ENCODE measurements around the gene XCL1. TPM values are rescaled to one million over a fixed set of nuclear protein-coding genes. Genes with fewer than 3 reads are reported as not detected.

XCL1 gene
- total and polyA plus RNA-seq, 2 donors (not counting 3 experiments of a cell fraction or from before 2014, with no cell fraction given) = not detected

GRCh38 chr1:168581817-168582572 is 5.6 kb downstream of the XCL1 start:
- DNase-seq (ENCODE audit: low read depth, low spot score) (no peak), FAIRE-seq (no peak)
- Histone ChIP-seq H3K27me3 (ENCODE audit: control insufficient read depth in 2 of 2, insufficient read depth in 2 of 2, low read length in 2 of 2) (peaks cover 0 to 5% of the 10 kb centered on the region in 2 experiments), H2AFZ (ENCODE audit: low read depth, low read length) (no peak overlapping the region), H3K9me1 (replicated peaks; ENCODE audit: control insufficient read depth, extremely low read depth, insufficient read depth, low read length) (no peaks in the 10 kb centered on the region), H4K20me1 (replicated peaks; ENCODE audit: control insufficient read depth, extremely low read depth, insufficient read depth, low read length) (no peaks in the 10 kb centered on the region), H3K27ac (ENCODE audit: insufficient read depth, low read depth, low read length) (no peak overlapping the region), H3K4me3 (replicated peaks in 1 of 3; ENCODE audit: insufficient read depth in 1 of 3, low read depth in 1 of 3, low read length in 3 of 3) (no peak overlapping the region), H3K4me1 (ENCODE audit: control insufficient read depth, extremely low read depth, insufficient read depth, low read length) (no peaks in the 10 kb centered on the region), H3K79me2 (ENCODE audit: control insufficient read depth, insufficient read depth, low read length) (no peaks in the 10 kb centered on the region), H3K4me2 (ENCODE audit: insufficient read depth, low read length) (no peak overlapping the region), H3K36me3 (ENCODE audit: control insufficient read depth in 2 of 2, extremely low read depth in 1 of 2, insufficient read depth in 2 of 2, low read length in 2 of 2) (no peaks in the 10 kb centered on the region), H3K9me3 (replicated peaks; ENCODE audit: control insufficient read depth, insufficient read depth, low read length) (no peaks in the 10 kb centered on the region), H3K9ac (replicated peaks; ENCODE audit: extremely low read depth, insufficient read depth, low read length) (no peak overlapping the region)
- no TSS peak for BruUV-seq (replicated peaks)
- ChIA-PET CTCF (no interaction called here), POLR2A (no interaction called here)
- intact Hi-C loops (cut with micrococcal nuclease) = no loop called here
- no peak for TF ChIP-seq JUN (IDR thresholded peaks at IDR 0.05; ENCODE audit: borderline replicate concordance, insufficient read depth, insufficient read length, low read depth)
- no peak for TF ChIP-seq MYC (IDR thresholded peaks at IDR 0.05; ENCODE audit: low read depth, low read length)
- TF ChIP-seq GATA2 (IDR thresholded peaks at IDR 0.05; ENCODE audit: insufficient read depth, insufficient read length, low read depth, low read length) = no peak
- TF ChIP-seq POLR2A (IDR thresholded peaks at IDR 0.05; ENCODE audit: low read depth, low read length) = no peak
- no peak for TF ChIP-seq FOS (IDR thresholded peaks at IDR 0.05; ENCODE audit: borderline replicate concordance, insufficient read depth, low read length)
- TF ChIP-seq EZH2 (IDR thresholded peaks at IDR 0.05; ENCODE audit: borderline replicate concordance, low read depth, low read length, severe bottlenecking) = no peak
- TF ChIP-seq POLR2AphosphoS5 (IDR thresholded peaks at IDR 0.05; ENCODE audit: insufficient read depth, low read depth, low read length) = no peak
- dilution Hi-C loops (cut with MboI; ENCODE audit: extremely low pct_ligation_motif_present, low sequenced_read_pairs) = no loop called here

Data from endothelial cell of umbilical vein (primary cell).